H1 (cell line): ENCODE data around the gene VN1R5. TPM values are rescaled to one million over a fixed set of nuclear protein-coding genes. Genes with fewer than 3 reads are reported as not detected.

ENCODE experiments used
- BCL11A ChIP-seq, 2 experiments: IDR thresholded peaks; one replicate each; pipeline ENCODE4 v1.6.1; 2011; ENCODE audit warnings: low read depth in 2 of 2, low read length in 2 of 2, mild to moderate bottlenecking in 2 of 2
- CEBPB ChIP-seq: IDR thresholded peaks from 2 replicates; pipeline ENCODE4 v1.6.1; 2012; ENCODE audit warnings: low read depth, low read length
- CHD7 ChIP-seq: fragments of 300-600 bp; sonication (generic); IDR thresholded peaks from 2 replicates; pipeline ENCODE4 v1.7.1; 2012; ENCODE audit warnings: low read length, moderate library complexity, mild to moderate bottlenecking, inconsistent platforms; ENCODE audit not compliant: insufficient replicate concordance
- KDM5A ChIP-seq: fragments of 200-600 bp; IDR thresholded peaks from 2 replicates; pipeline ENCODE4 v1.7.1; 2012; ENCODE audit warnings: mild to moderate bottlenecking, low read length, inconsistent platforms, mixed read lengths
- SP1 ChIP-seq: IDR thresholded peaks from 2 replicates; pipeline ENCODE4 v1.6.1; 2011; ENCODE audit warnings: low read depth, low read length
- SP4 ChIP-seq: IDR thresholded peaks from 2 replicates; pipeline ENCODE4 v1.6.1; 2012; ENCODE audit warnings: low read length, inconsistent platforms
- SUZ12 ChIP-seq: fragments of 200-600 bp; sonication (generic); IDR thresholded peaks from 2 replicates; pipeline ENCODE4 v1.6.1; 2012; ENCODE audit warnings: mild to moderate bottlenecking, inconsistent platforms, low read length, moderate library complexity, mixed read lengths
- polyA plus RNA-seq, 7 experiments: library from polyadenylated mRNA; depleted of rRNA in 3 of 7; stranded (reverse) in 5 of 7; unstranded in 2 of 7; fragments of >200 nt in 5 of 7; fragments of 200-250 nt in 2 of 7; gene quantifications; 1 replicate in 5 of 7; 2 replicates in 1 of 7; 4 replicates in 1 of 7; pipeline versions ENCODE4 v1.2.1 to v1.2.3, GENCODE V29; 2011 to 2013; ENCODE audit warnings: missing spikeins in 2 of 7, mixed read lengths in 2 of 7
- total RNA-seq: library from RNA; stranded (reverse); fragmentation: NEBNext Ultra II Directional; extraction: Animal tissue kit (Norgen Biotek cat#: 25700); gene quantifications from 2 replicates; pipeline ENCODE4 v1.2.1, GENCODE V29; 2021

Gene VN1R5
- total and polyA plus RNA-seq, 2 of the 8 experiments (the other 6 are each of a cell fraction or from before 2014, with no cell fraction given): not detected

- no peak for TF ChIP-seq CHD7
- no peak for TF ChIP-seq CEBPB
- TF ChIP-seq SP4: no peak
- TF ChIP-seq SP1: no peak
- no peak for TF ChIP-seq SUZ12
- TF ChIP-seq BCL11A (IDR thresholded peaks at IDR 0.05; ENCODE audit: low read depth in 2 of 2, low read length in 2 of 2): no peak
- no peak for TF ChIP-seq KDM5A
These were observed 35.3 kb downstream of the VN1R5 start (continued) for GRCh38 chr1:247291161-247291560.
